GM21786 (cell line): ENCODE data around the gene GPX4.

Experiments
- ATAC-seq: cut with Tn5 transposase; IDR thresholded peaks from one replicate; pipeline ENCODE4 v1.9.1; 2021; ENCODE audit not compliant: unreplicated experiment

Gene GPX4

DNA sequence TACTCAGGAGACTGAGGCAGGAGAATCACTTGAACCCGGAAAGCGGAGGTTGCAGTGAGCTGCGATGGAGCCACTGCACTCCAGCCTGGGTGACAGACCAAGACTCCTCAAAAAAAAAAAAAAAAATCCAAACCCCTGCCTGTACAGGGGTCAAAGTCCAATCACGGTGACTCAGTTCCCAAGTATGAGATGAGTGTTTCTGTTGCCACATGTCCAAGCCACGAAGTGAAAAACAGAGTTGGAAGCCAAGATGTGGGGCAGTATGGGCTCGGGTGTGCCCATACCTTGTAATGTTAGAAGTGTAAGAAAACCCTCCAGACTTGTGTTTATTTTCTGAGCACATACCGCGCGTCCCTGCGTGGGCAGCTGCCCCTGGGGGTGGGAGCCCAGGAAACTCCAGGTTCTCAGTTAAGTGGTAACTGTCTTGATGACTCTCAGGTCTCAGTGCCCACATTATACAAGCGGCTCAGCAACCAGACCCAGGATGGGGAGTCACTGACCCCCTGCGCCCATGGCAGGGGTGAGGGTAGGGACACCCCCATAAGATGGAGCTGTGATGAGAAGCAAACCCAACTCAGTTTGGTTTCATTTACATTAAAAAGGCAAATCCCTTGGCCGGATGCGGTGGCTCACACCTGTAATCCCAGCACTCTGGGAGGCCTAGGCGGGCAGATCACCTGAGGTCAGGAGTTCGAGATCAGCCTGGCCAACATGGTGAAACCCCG, 1.2 kb upstream of the GPX4 start:
- peak; percentile 24 for ATAC-seq

GRCh38 chr19:1103132-1103707, 574 bp upstream of the GPX4 start:
- ATAC-seq, result no peak

DNA sequence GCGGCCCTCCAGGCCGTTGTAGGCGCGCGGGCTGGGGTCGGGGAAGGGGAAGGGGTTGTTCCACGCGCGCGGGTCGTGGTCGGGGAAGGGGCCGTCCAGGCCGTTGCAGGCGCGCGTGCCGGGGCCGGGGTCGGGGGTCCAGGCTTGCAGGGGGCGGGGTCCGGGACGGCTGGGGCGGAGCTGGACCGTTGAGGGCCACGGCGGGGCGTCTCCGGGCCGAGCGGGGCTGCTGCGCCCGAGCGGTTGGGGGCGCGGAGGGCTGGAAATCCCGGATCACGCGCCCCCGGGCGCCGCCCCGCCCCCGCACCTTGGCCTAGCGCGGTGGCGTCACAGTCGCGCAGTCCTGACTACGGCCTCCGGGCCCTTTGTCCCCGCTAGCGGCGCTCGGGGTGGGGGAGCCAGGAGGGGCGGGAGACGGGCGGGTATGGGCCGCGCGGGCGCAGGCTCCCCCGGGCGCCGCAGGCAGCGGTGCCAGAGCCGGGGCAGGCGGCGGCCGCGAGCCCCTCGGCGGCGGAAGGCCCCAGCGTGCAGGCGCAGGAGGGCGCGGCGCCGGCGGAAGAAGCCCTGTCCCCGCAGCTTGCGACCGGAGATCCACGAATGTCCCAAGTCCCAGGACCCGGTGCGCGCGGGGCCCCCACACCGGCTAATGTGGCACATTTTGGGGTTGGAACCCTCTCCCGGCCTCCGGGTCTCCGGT, 665 bp downstream of the GPX4 start:
- ATAC-seq, result no peak

DNA sequence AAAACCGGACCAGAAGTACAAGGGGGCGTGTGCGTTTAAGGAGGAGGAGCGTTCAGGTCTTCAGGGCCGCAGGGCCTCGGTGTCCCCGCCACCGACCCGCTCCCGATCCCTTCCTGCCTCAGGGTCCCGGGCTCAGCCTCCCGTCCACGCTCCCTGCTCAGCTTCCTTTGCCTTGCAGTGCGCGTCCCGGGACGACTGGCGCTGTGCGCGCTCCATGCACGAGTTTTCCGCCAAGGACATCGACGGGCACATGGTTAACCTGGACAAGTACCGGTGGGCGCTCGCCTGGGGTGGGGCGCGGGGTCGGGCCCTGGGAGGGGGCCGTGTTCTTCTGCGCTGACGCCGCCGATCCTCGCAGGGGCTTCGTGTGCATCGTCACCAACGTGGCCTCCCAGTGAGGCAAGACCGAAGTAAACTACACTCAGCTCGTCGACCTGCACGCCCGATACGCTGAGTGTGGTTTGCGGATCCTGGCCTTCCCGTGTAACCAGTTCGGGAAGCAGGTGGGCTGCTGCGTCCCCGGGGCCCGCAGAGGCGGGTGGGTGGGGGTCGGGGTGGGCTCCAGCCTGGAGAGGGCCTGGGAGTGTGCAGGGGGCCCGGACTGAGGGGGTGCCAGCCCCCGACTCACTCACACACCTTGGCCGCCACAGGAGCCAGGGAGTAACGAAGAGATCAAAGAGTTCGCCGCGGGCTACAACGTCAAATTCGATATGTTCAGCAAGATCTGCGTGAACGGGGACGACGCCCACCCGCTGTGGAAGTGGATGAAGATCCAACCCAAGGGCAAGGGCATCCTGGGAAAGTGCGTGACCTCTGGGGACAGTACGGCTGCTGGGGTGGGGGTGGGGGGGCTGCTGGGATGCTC, 1.4 kb downstream of the GPX4 start:
- no peak for ATAC-seq

DNA sequence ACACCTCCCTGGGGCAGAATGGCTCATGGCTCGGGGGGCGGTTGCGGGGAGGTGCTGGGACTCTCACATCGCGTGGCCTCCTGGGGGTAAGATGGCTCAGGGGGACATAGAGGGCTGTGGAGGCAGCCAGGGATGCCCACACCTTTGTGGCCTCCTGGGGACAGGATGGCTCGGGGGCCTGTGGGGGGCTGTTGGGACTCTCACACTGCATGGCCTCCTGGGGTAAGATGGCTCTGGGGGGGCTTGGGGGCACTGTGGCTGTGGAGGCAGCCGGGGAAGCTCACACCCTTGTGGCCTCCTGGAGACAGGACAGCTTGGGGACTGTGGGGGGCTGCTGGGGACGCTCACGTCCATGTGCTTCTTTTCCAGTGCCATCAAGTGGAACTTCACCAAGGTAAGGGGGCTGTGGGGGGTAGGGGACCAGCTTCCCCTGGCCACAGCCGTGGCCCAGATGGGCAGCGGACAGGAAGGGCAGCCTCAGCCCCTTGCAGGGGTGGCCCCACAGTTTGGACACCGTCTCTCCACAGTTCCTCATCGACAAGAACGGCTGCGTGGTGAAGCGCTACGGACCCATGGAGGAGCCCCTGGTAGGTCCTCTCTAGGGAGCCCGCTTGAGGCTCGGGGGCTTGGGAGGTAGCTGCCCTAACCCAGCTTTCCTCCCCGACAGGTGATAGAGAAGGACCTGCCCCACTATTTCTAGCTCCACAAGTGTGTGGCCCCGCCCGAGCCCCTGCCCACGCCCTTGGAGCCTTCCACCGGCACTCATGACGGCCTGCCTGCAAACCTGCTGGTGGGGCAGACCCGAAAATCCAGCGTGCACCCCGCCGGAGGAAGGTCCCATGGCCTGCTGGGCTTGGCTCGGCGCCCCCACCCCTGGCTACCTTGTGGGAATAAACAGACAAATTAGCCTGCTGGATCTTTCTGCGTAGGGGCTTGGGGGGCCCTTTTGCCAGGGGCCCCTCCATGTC, 2.4 kb downstream of the GPX4 start:
- no peak for ATAC-seq

DNA sequence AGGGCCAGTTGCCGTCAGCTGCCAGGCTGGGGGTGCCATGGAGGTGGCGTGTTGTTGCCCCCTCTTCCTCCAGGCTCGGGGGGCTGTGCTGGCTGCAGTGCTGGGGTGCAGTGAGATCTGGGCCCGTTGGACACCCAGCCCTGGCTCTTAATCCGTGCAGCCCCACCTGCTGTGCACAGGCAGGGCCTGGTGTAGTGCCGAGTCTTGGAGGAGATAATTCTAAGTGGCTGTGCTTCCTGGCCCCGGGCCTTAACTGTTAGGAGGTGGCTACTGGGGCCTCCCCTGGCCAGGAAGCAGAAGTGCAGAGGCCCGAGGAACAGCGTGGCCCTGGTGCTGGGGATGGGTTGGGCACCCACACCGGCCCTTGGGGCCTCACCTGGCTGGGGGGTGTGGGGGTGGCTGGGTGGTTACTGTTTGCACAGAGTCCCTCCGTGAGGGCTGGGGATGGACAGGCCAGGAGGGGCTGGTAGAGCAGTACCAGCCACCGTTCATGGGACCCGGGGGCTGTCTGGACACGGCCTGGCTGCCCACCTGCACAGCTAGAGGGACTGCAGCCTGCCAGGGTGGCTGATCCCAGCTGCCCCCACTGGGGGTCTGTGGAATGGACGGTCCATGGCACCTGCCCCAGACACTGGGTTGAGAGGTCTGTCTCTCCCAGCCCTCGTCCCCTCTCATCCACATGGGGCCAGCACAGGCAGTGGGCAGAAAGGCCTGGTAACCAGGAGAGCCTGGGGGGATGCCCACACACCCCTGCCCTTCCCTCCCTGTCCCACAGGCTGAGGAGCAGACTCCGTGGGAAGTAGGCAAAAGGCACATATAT, 3.3 kb downstream of the GPX4 start:
- ATAC-seq, result no peak

GRCh38 chr19:1107661-1108261, 4.0 kb downstream of the GPX4 start:
- ATAC-seq, result no peak

- ATAC-seq, result no peak
These were observed 4.7 kb downstream of the GPX4 start for GRCh38 chr19:1108291-1109031.

DNA sequence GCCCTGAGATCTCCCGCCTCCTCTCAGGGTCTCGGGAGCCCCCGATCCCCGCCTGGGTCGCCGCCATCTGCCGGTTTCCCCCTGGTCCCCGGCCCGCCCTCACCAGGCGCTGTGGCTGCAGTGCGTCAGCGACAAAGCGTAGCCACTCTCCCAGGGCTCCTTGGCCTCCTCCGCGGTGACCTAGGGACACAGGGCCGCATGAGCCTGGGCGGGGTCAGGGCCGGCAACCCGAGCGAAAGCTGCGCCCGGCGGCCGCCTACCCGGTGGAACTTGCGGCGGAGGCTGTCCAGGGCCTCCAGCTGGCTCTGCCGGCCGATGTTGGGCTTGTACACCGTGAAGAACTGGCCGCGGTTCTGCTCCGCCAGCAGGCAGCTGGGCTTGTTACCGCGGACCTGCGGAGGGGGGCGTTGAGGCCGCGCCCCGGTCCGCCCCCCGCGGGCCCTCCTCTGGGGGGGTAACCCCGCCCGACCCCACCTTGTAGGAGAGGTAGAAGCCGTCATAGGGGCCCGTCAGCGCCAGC, 5.3 kb downstream of the GPX4 start:
- no peak for ATAC-seq

GRCh38 chr19:1109697-1110671, 6.2 kb downstream of the GPX4 start:
- ATAC-seq, result no peak

DNA sequence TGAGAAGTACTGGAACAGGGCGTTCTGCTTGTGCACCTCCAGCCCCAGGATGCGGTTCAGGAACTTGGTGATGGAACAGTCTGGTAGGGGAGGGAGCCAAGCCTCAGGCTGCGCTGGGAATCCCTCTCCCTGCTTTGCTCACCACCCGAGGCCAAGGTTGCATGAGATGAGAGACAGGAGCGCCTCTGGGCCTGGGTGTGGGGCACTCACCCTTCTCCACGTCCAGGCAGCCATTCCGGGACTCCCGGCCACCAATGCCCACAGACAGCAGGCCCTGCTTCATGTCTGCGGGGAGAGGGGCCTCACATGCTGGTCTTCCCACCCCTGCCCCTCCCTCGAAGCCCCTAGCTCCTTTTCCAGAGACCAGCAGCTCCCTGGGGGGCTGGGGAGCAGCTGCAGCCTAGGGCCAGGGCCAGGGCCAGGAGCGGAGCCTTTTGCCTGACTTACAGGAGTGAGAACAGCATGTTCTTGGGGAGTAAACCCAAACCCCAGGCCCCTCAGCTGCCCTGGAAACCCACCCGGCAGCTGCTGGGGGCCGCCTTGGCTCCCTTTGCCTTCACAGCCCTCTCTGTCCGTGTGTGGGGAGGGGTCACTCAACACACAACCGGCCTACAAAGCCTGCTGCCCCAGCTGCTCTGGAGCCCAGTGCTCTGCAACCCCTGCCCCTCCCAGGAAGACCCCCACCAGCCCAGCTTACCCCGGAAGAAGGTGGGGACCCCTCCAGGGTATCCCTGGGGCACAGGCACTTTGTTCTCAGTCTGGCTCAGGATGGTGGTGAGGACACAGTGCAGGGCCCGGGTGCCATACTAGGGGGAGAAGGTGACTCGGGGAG, 7.2 kb downstream of the GPX4 start:
- ATAC-seq, result no peak

GRCh38 chr19:1111641-1112267, 8.0 kb downstream of the GPX4 start:
- ATAC-seq, result no peak

DNA sequence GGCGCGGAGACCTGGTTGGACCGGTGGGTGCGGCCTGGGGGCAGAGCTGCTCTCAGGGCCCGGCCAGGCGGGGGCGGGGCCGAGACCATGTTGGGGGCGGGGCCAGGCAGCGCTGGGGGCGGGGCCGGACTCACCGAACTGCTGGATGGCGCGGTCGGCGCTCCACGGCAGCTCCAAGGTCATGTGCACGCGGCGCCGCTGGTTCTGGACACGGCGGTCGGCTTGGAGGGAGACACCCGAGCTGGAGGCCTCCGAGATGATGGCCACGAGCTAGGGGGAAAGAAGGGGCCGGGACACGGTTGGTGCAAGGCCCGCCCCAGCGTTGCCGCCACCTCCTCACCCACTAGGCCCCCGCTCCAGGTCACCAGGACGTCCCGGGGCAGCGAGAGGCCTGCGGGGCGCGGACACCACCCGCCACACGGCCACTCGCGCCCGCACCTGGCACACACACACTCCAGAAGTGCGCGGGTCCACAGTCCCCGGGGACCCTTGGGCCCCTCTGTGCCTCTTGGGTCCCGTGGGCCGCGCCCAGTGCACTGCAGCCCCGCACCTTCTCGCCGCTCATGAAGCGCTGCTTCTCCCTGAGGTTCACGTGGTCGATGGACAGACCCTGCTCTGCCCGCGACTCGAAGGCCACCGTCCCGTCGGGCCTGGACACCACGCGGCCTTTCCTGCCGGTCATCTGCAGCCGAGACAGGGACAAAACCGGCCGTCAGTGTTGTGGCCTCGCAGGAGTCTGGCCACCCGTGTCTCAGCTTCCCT, 8.7 kb downstream of the GPX4 start:
- ATAC-seq, result no peak

GRCh38 chr19:1113030-1113985, 9.5 kb downstream of the GPX4 start:
- ATAC-seq, result no peak
